PFSK-1 (cell line): Measurements from ENCODE around the gene MARCHF10.

Experiments
- FOXP2 ChIP-seq: optimal IDR thresholded peaks from 2 replicates; pipeline ENCODE3; 2011; ENCODE audit warnings: borderline replicate concordance, control low read depth, inconsistent platforms; ENCODE audit not compliant: insufficient read depth; ENCODE audit errors: extremely low read length, extremely low read depth
- POLR2AphosphoS5 ChIP-seq: IDR thresholded peaks from 2 replicates; pipeline ENCODE4 v1.6.1; 2012; ENCODE audit warnings: low read depth, mild to moderate bottlenecking, control low read depth, low read length, moderate library complexity
- SIN3A ChIP-seq: IDR thresholded peaks from 2 replicates; pipeline ENCODE4 v1.6.1; 2012; ENCODE audit warnings: mild to moderate bottlenecking, low read length, moderate library complexity, borderline replicate concordance; ENCODE audit not compliant: insufficient read depth
- TAF1 ChIP-seq: IDR thresholded peaks from 2 replicates; pipeline ENCODE4 v1.6.1; 2012; ENCODE audit warnings: low read length, control low read depth, borderline replicate concordance; ENCODE audit not compliant: insufficient read depth
- TF ChIP-seq, protein P1 (sequence below), 2 experiments: IDR thresholded peaks; 2 replicates each; pipeline versions ENCODE4 v1.6.1 to v1.8.0; 2011 to 2012; ENCODE audit warnings: low read depth in 2 of 2, low read length in 2 of 2, control low read depth in 1 of 2, inconsistent platforms in 1 of 2, mild to moderate bottlenecking in 1 of 2, moderate library complexity in 1 of 2; ENCODE audit not compliant: insufficient read depth in 1 of 2

MARCHF10 gene

DNA sequence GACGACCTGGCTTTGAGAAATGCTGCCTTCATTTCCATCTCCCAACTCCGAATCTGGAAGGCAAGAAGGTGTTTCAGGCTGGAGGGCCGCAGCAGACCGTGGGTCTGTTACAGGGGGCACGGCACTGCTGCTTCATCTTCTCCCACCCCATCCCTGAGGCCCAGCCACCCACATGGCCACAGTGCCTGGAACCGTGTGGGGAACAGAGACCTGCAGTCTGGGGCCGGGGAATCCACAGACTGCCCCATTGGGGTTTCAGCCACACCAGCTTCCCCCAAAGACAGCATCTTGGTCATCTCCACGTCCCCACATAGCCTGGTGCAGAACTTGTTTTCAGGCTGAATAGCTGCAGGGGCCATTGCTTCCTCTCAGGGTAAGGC, 106.4 kb downstream of the MARCHF10 start:
- TF ChIP-seq, protein P1, sequence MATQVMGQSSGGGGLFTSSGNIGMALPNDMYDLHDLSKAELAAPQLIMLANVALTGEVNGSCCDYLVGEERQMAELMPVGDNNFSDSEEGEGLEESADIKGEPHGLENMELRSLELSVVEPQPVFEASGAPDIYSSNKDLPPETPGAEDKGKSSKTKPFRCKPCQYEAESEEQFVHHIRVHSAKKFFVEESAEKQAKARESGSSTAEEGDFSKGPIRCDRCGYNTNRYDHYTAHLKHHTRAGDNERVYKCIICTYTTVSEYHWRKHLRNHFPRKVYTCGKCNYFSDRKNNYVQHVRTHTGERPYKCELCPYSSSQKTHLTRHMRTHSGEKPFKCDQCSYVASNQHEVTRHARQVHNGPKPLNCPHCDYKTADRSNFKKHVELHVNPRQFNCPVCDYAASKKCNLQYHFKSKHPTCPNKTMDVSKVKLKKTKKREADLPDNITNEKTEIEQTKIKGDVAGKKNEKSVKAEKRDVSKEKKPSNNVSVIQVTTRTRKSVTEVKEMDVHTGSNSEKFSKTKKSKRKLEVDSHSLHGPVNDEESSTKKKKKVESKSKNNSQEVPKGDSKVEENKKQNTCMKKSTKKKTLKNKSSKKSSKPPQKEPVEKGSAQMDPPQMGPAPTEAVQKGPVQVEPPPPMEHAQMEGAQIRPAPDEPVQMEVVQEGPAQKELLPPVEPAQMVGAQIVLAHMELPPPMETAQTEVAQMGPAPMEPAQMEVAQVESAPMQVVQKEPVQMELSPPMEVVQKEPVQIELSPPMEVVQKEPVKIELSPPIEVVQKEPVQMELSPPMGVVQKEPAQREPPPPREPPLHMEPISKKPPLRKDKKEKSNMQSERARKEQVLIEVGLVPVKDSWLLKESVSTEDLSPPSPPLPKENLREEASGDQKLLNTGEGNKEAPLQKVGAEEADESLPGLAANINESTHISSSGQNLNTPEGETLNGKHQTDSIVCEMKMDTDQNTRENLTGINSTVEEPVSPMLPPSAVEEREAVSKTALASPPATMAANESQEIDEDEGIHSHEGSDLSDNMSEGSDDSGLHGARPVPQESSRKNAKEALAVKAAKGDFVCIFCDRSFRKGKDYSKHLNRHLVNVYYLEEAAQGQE (IDR thresholded peaks at IDR 0.05; ENCODE audit: insufficient read depth in 1 of 2, low read depth in 2 of 2, low read length in 2 of 2) = no peak
- TF ChIP-seq FOXP2 = no peak
- TF ChIP-seq TAF1 = no peak
- no peak for TF ChIP-seq POLR2AphosphoS5
- no peak for TF ChIP-seq SIN3A

DNA sequence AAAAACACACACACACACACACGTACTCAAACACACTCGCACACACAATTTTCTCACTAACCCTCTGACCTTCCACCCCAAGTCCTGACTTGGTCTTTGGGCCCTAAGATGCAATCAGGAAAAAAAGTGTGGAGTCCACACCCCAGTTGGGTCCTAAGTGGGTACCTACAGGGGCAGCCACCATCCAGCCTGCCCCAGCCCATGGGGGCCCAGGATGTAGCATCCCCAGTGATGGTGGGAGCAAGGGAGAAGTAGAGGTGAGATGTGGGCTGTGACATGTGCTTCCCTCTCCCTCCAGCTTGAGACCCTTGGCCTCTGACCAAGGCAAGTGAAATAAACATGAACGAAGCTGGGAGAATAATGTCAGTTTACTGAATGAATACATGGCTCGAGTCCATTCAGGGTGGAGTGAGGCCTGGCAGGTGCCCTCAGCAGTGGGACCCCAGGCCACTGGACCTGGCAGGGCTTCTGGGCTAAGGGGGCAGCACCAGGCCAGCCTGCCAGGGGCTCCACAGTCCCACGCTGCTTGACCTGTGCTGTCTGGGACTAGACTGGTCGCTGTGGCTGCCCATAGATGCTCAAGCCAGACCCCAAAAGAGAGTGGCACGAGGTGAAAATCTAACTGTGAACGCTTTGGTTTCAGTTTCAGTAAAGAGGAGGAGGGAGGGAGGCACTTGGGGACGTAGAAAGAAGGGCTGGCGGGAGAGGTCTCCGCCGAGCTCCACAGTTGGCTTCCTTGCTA, 107.0 kb downstream of the MARCHF10 start:
- no peak for TF ChIP-seq POLR2AphosphoS5
- no peak for TF ChIP-seq TAF1
- TF ChIP-seq, protein P1 (IDR thresholded peaks at IDR 0.05; ENCODE audit: insufficient read depth in 1 of 2, low read depth in 2 of 2, low read length in 2 of 2) = no peak
- TF ChIP-seq FOXP2 = no peak
- no peak for TF ChIP-seq SIN3A

DNA sequence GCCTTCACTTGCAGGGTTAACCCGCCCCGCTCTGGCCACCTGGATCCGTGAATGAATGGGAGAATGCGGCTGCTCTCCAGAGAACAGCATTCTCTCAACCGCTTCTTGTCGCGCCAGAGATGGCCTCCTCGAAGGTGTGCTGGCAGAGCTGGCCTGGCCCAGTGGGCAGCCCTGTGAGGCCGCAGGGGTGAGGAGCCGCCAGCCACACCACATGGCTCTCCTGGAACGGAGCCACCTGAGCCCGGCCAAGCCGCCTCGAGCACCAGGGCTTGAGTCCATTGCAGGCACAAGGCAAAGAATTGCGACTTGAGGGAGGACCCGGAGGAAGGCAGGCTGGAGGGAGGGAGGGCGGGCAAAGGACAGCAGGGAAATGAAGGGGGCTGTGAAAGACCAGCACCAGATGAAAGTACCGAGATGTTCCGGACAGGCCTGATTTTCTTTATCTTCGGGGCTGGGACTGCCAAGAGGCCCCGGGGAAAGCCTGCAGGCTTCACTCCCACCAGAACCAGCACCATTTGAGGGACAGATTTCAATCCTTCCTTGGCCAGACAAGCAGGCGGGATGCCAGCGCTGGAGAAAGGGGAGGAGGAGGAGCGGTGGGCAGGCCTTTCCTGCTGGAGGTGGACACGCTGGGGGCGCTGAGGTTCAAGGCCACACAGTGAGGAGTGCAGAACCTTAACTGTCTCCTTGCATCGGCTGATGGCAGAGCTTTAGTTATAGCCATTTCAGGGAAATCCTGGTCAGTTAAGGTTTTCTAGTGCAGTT, 111.2 kb downstream of the MARCHF10 start:
- no peak for TF ChIP-seq POLR2AphosphoS5
- TF ChIP-seq SIN3A = no peak
- TF ChIP-seq TAF1 = no peak
- TF ChIP-seq, protein P1 (IDR thresholded peaks at IDR 0.05; ENCODE audit: insufficient read depth in 1 of 2, low read depth in 2 of 2, low read length in 2 of 2) = no peak
- TF ChIP-seq FOXP2 = no peak

DNA sequence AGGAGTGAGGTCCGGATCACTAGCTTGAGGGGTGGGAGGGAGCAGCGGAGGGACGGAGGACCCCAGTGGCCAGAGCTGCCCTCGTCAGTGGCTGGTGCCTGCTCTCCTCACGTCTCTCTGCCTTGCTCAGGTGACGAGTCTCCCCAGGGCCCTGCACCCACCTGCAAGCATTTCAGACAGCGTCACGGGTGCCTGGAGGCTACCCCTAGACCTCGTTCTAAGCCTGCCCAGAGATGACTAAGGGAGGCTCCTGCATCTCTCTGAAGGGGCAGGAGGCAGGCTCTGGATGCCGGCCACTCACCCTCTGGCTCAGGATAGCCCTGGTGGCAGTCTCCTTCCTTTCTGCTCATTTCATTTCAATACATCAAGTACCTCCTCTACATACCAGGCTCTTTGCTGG, 111.9 kb downstream of the MARCHF10 start:
- TF ChIP-seq FOXP2 (no peak), SIN3A (no peak), TAF1 (no peak), POLR2AphosphoS5 (no peak)
- TF ChIP-seq, protein P1 (IDR thresholded peaks at IDR 0.05; ENCODE audit: insufficient read depth in 1 of 2, low read depth in 2 of 2, low read length in 2 of 2) = no peak
